ENCODE measurements around the gene RPN2.
A peak's percentile ranks its signal among the peaks of the same experiment; 100 is the strongest.

Gene RPN2

GRCh38 chr20:37162646-37163045 lies 16.5 kb upstream of the RPN2 start:
- Mint-ChIP-seq H3K4me1 (ENCODE audit: low read depth) (no peaks in the 10 kb centered on the region), H3K27ac (peak overlapping the region; percentile 10), H3K36me3 (ENCODE audit: low read depth) (peaks cover 5% of the 10 kb centered on the region), H3K9me3 (no peaks in the 10 kb centered on the region), H3K4me3 (no peak overlapping the region), H3K27me3 (no peaks in the 10 kb centered on the region)

GRCh38 chr20:37163832-37164554 lies 15.1 kb upstream of the RPN2 start:
- H3K36me3 Mint-ChIP-seq (ENCODE audit: low read depth): peaks cover 9% of the 10 kb centered on the region
- H3K27me3 Mint-ChIP-seq: no peaks in the 10 kb centered on the region
- H3K4me1 Mint-ChIP-seq (ENCODE audit: low read depth): no peaks in the 10 kb centered on the region

GRCh38 chr20:37165031-37165430 lies 14.1 kb upstream of the RPN2 start:
- Mint-ChIP-seq H3K4me3 (no peak overlapping the region), H3K27me3 (no peaks in the 10 kb centered on the region), H3K36me3 (ENCODE audit: low read depth) (peaks cover 9% of the 10 kb centered on the region), H3K4me1 (ENCODE audit: low read depth) (no peaks in the 10 kb centered on the region), H3K9me3 (no peaks in the 10 kb centered on the region), H3K27ac (no peak overlapping the region)

More at GRCh38 chr20:37163832-37164554, 15.1 kb upstream of the RPN2 start:
- Mint-ChIP-seq H3K27ac (no peak overlapping the region), H3K9me3 (no peaks in the 10 kb centered on the region), H3K4me3 (no peak overlapping the region)

- Mint-ChIP-seq H3K4me1 (ENCODE audit: low read depth) (no peaks in the 10 kb centered on the region), H3K27ac (no peak overlapping the region), H3K36me3 (ENCODE audit: low read depth) (peaks cover 9% of the 10 kb centered on the region), H3K4me3 (no peak overlapping the region), H3K9me3 (no peaks in the 10 kb centered on the region), H3K27me3 (no peaks in the 10 kb centered on the region)
Observed at GRCh38 chr20:37166867-37167266, 12.3 kb upstream of the RPN2 start.

GRCh38 chr20:37172836-37173235 lies 6.3 kb upstream of the RPN2 start:
- Mint-ChIP-seq H3K27ac (no peak overlapping the region), H3K4me3 (no peak overlapping the region), H3K4me1 (ENCODE audit: low read depth) (peaks cover under 1% of the 10 kb centered on the region), H3K9me3 (no peaks in the 10 kb centered on the region), H3K27me3 (no peaks in the 10 kb centered on the region), H3K36me3 (ENCODE audit: low read depth) (peaks cover 2% of the 10 kb centered on the region)

- Mint-ChIP-seq H3K9me3 (no peaks in the 10 kb centered on the region), H3K4me3 (peak overlapping the region; percentile 93), H3K27me3 (no peaks in the 10 kb centered on the region), H3K4me1 (ENCODE audit: low read depth) (peaks cover 50% of the 10 kb centered on the region), H3K36me3 (ENCODE audit: low read depth) (peaks cover 25% of the 10 kb centered on the region), H3K27ac (peak overlapping the region; percentile 97)
Observed at GRCh38 chr20:37179683-37180524, 774 bp downstream of the RPN2 start.

GRCh38 chr20:37185686-37186085 lies 6.6 kb downstream of the RPN2 start:
- H3K27ac Mint-ChIP-seq: no peak overlapping the region
- H3K4me1 Mint-ChIP-seq (ENCODE audit: low read depth): peaks cover 66% of the 10 kb centered on the region
- H3K36me3 Mint-ChIP-seq (ENCODE audit: low read depth): peaks cover 70% of the 10 kb centered on the region

GRCh38 chr20:37188787-37189186 lies 9.7 kb downstream of the RPN2 start:
- H3K36me3 Mint-ChIP-seq (ENCODE audit: low read depth): peaks cover 75% of the 10 kb centered on the region
- H3K27ac Mint-ChIP-seq: no peak overlapping the region
- no peak overlapping the region for H3K4me3 Mint-ChIP-seq
- H3K4me1 Mint-ChIP-seq (ENCODE audit: low read depth): peaks cover 61% of the 10 kb centered on the region
- H3K27me3 Mint-ChIP-seq: no peaks in the 10 kb centered on the region
- H3K9me3 Mint-ChIP-seq: no peaks in the 10 kb centered on the region

More at GRCh38 chr20:37185686-37186085, 6.6 kb downstream of the RPN2 start:
- Mint-ChIP-seq H3K9me3 (no peaks in the 10 kb centered on the region), H3K27me3 (no peaks in the 10 kb centered on the region), H3K4me3 (no peak overlapping the region)

- H3K4me3 Mint-ChIP-seq: no peak overlapping the region
- H3K36me3 Mint-ChIP-seq (ENCODE audit: low read depth): peaks cover 71% of the 10 kb centered on the region
- no peaks in the 10 kb centered on the region for H3K9me3 Mint-ChIP-seq
- H3K4me1 Mint-ChIP-seq (ENCODE audit: low read depth): peaks cover 62% of the 10 kb centered on the region
- no peaks in the 10 kb centered on the region for H3K27me3 Mint-ChIP-seq
- H3K27ac Mint-ChIP-seq: peak overlapping the region; percentile 58
Observed at GRCh38 chr20:37189416-37190016, 10.4 kb downstream of the RPN2 start.

GRCh38 chr20:37190354-37191112 lies 11.4 kb downstream of the RPN2 start:
- no peaks in the 10 kb centered on the region for H3K27me3 Mint-ChIP-seq
- H3K4me1 Mint-ChIP-seq (ENCODE audit: low read depth): peaks cover 68% of the 10 kb centered on the region
- H3K9me3 Mint-ChIP-seq: no peaks in the 10 kb centered on the region
- no peak overlapping the region for H3K4me3 Mint-ChIP-seq
- H3K36me3 Mint-ChIP-seq (ENCODE audit: low read depth): peaks cover 65% of the 10 kb centered on the region
- H3K27ac Mint-ChIP-seq: no peak overlapping the region

- peaks cover 70% of the 10 kb centered on the region for H3K4me1 Mint-ChIP-seq (ENCODE audit: low read depth)
- no peak overlapping the region for H3K4me3 Mint-ChIP-seq
- peaks cover 60% of the 10 kb centered on the region for H3K36me3 Mint-ChIP-seq (ENCODE audit: low read depth)
- no peaks in the 10 kb centered on the region for H3K27me3 Mint-ChIP-seq
- H3K9me3 Mint-ChIP-seq: no peaks in the 10 kb centered on the region
- H3K27ac Mint-ChIP-seq: peak overlapping the region; percentile 32
Observed at GRCh38 chr20:37192137-37192854, 13.2 kb downstream of the RPN2 start.

- H3K9me3 Mint-ChIP-seq: no peaks in the 10 kb centered on the region
- H3K4me3 Mint-ChIP-seq: no peak overlapping the region
- no peaks in the 10 kb centered on the region for H3K27me3 Mint-ChIP-seq
- H3K27ac Mint-ChIP-seq: no peak overlapping the region
- H3K4me1 Mint-ChIP-seq (ENCODE audit: low read depth): peaks cover 66% of the 10 kb centered on the region
- peaks cover 55% of the 10 kb centered on the region for H3K36me3 Mint-ChIP-seq (ENCODE audit: low read depth)
Observed at GRCh38 chr20:37193226-37193625, 14.1 kb downstream of the RPN2 start.

GRCh38 chr20:37193821-37194220 lies 14.7 kb downstream of the RPN2 start:
- Mint-ChIP-seq H3K36me3 (ENCODE audit: low read depth) (peaks cover 55% of the 10 kb centered on the region), H3K9me3 (no peaks in the 10 kb centered on the region), H3K4me3 (no peak overlapping the region), H3K27me3 (no peaks in the 10 kb centered on the region), H3K4me1 (ENCODE audit: low read depth) (peaks cover 60% of the 10 kb centered on the region), H3K27ac (peak overlapping the region; percentile 33)
